HG02763 (cell line): ENCODE results near the gene CTTN.
A peak's percentile ranks its signal among the peaks of the same experiment; 100 is the strongest.
"Not testable (repeated sequence)": the region's sequence is repeated elsewhere in the genome, so short reads cannot be mapped to it uniquely, and the experiment has no call there.

Experiments
- ATAC-seq: cut with Tn5 transposase; IDR thresholded peaks from one replicate; pipeline ENCODE4 v1.9.1; 2021; ENCODE audit warnings: mild to moderate bottlenecking, moderate library complexity; ENCODE audit not compliant: unreplicated experiment

CTTN gene

DNA sequence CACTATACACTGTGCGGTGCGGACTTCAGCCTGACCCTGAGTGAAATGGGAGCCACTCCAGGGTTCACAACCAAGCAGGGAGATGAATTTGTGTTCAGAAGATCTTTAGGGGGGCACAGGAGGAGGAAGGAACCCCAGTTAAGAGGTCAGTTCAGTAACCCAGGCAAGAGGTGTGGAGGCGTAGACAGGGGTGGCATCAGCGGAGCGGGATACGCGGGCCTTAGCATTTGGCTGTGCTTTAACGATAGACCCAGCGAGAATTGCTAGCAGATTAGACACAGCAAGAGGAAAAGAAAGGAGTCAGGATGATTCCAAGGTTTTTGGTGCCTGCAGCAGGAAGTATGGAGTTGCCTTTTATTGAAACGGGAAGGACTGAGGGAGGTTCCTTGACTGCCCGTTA, 46.8 kb downstream of the CTTN start:
- ATAC-seq: no peak

- ATAC-seq: no peak
Observed at GRCh38 chr11:70445605-70446004, 47.3 kb downstream of the CTTN start.

DNA sequence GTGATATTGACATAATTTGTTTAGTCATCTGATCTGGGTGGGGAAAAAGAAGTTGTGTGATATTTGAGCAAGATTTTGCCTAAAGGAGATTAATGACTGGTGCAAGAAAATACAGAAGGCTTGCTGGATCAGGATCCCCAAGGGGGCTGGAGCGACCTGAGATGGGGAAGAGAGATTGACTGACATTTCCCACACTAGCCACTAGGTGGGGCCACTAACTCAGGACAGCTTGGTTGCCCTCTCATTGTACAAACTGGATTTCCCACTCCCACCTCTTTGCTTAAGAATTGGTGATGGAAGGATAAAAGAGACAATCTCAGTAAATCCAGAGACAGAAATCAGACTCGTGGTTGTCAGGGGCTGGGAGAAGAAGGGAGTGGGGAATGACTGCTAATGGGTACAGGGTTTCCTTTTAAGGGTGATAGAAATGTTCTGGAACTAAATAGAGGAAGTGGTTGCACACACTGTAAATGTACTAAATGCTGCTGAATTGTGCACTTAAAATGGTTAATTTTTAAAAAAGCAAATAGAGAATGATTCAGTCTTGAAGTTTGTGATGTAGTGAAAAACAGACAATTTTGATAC, 50.7 kb downstream of the CTTN start:
- no peak for ATAC-seq

GRCh38 chr11:70454197-70454767, 56.0 kb downstream of the CTTN start:
- no peak for ATAC-seq

- not testable (repeated sequence) for ATAC-seq
Observed at GRCh38 chr11:70454811-70455210, 56.5 kb downstream of the CTTN start.

DNA sequence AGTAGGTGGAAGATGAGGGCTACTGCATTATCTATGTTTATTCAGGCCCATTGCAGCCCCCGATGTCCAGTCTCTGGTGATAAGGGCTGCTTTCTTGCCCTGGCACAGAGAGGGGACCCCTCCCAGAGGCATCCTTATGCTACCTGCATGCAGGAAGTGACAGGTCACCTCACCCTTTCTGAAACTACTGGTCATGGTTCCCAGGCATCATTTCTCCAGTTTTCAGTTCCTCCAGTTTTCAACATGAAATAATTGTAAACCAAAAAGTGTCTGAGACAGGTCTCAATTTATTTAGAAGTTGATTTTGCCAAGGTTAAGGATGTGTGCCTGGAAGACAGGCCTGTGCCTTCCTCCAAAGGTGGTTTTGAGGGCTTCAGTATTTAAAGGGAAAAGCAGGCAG, 57.0 kb downstream of the CTTN start:
- no peak for ATAC-seq

- no peak for ATAC-seq
Observed at GRCh38 chr11:70456921-70457532, 58.7 kb downstream of the CTTN start.

DNA sequence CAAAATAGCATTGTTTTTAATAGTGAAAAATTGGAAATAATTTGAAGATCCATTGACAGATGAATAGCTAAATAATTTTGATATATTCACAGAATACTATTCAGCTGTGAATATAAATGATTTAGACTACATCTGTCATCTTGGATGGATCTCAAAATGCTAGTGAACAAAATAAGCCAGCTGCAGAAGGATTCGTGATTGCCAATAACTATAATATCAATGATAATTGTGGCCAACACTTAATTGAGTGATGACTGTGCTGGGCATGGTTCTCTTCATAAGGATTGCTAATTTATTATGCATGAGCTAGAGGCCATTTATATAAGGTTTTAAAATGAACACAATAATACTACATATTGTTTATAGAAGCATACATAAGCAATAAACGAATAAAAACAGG, 60.4 kb downstream of the CTTN start:
- ATAC-seq: no peak

DNA sequence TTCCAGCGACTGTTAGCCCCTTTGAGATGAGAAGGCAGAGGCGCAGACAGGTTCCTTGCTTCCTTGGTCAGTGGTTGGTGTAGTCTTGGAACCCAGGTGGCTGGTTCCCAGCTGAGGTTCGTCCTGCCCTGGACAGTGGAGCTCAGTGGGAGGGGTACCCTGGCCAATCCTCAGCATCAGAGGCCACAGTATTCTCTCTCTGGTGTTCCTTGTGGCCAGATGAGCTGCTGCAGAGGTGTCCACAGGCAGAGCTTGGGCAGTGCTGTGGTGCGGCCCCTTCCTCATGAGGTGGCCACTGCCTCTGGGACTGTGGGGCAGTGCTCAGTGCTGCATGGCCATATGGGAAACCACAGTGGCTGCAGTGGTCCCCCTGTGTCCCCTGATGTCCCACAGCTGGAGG, 61.8 kb downstream of the CTTN start:
- ATAC-seq: no peak

- no peak for ATAC-seq
Observed at GRCh38 chr11:70460964-70461363, 62.6 kb downstream of the CTTN start.

GRCh38 chr11:70462818-70463477, 64.6 kb downstream of the CTTN start:
- ATAC-seq: no peak

- ATAC-seq: no peak
Observed at GRCh38 chr11:70463478-70464255, 65.3 kb downstream of the CTTN start.

GRCh38 chr11:70464509-70465361, 66.4 kb downstream of the CTTN start:
- no peak for ATAC-seq

- no peak for ATAC-seq
Observed at GRCh38 chr11:70466154-70466553, 67.8 kb downstream of the CTTN start.

- no peak for ATAC-seq
Observed at GRCh38 chr11:70466596-70466995, 68.3 kb downstream of the CTTN start.

DNA sequence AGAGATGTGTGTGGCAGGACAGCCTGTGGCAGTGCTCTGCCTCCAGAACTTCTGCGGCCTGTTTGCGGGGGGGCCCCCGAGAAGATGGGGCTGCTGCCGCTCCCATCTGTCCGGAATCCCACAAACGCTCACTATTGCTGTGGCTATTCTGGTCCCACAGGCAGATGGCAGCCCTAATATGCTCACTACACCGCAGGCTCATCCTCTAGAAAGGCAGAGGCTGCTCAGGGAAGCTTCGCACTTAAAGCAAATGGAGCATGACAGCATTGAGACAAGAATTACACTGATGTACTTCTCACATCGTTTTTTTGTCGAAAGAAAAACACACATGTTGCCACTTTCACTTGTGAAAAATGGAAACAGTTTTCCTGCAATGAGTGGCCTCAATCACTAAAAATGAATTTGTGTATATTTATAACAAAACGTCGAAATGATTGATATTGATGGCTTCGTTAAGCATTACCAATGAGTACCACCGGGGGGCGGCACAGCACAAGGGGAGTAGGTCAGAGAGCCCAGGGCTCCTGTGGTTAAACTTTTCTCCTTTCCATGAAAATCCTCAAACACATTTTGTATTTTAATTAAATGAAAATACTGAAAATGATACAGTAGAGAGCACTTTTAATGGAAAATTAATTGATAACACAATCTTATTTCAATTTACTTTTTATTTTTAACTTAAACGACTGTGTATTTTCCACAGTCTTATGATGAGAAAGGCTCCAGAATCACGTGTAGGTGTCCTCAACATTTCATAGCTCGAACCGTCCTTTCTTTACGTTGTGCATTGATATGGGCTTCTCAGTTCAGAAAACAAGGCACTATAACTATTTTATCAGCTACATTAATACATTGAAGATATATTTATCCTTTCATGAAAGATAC, 69.1 kb downstream of the CTTN start:
- no peak for ATAC-seq

GRCh38 chr11:70468256-70469195, 70.2 kb downstream of the CTTN start:
- ATAC-seq: no peak

GRCh38 chr11:70470127-70470526, 71.8 kb downstream of the CTTN start:
- peak; percentile 64 for ATAC-seq
